ENCODE measurements around the gene STRIP2. TPM values are rescaled to one million over a fixed set of nuclear protein-coding genes. Genes with fewer than 3 reads are reported as not detected.

STRIP2 gene
- total RNA-seq, 3 donors from 2014 or later: under 0.01 to 1.9 (median 1.8) TPM

DNA sequence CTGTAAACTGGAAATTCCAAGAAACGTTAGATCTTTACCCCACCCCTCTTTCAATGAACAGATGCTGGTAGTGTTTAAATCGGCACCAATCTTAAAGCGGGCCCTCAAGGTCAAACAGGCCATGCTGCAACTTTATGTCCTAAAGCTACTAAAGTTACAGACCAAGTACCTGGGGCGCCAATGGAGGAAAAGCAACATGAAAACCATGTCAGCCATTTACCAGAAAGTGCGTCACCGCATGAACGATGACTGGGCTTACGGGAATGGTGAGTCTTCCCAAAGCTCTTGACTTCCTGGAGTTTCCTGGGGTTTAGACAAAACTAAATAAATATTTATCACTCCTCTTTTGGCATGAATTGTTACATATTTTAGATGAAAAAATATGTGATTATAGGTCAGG, 48.5 kb downstream of the STRIP2 start:
- no peaks in the 10 kb centered on the region for H3K4me1 ChIP-seq
- intact Hi-C loops (cut with DNase I; ENCODE audit: low total_unique reads): no loop called here
- H3K27me3 ChIP-seq: no peaks in the 10 kb centered on the region
- no peak overlapping the region for H3K27ac ChIP-seq
- no peak overlapping the region for H3K4me3 ChIP-seq
- DNase-seq (ENCODE audit: low spot score in 2 of 2): no peak
- TF ChIP-seq POLR2AphosphoS5 (IDR thresholded peaks at IDR 0.05): no peak
- TF ChIP-seq, protein P1, sequence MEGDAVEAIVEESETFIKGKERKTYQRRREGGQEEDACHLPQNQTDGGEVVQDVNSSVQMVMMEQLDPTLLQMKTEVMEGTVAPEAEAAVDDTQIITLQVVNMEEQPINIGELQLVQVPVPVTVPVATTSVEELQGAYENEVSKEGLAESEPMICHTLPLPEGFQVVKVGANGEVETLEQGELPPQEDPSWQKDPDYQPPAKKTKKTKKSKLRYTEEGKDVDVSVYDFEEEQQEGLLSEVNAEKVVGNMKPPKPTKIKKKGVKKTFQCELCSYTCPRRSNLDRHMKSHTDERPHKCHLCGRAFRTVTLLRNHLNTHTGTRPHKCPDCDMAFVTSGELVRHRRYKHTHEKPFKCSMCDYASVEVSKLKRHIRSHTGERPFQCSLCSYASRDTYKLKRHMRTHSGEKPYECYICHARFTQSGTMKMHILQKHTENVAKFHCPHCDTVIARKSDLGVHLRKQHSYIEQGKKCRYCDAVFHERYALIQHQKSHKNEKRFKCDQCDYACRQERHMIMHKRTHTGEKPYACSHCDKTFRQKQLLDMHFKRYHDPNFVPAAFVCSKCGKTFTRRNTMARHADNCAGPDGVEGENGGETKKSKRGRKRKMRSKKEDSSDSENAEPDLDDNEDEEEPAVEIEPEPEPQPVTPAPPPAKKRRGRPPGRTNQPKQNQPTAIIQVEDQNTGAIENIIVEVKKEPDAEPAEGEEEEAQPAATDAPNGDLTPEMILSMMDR (IDR thresholded peaks at IDR 0.05): no peak
- no peaks in the 10 kb centered on the region for H3K9me3 ChIP-seq
- H3K36me3 ChIP-seq: no peaks in the 10 kb centered on the region

DNA sequence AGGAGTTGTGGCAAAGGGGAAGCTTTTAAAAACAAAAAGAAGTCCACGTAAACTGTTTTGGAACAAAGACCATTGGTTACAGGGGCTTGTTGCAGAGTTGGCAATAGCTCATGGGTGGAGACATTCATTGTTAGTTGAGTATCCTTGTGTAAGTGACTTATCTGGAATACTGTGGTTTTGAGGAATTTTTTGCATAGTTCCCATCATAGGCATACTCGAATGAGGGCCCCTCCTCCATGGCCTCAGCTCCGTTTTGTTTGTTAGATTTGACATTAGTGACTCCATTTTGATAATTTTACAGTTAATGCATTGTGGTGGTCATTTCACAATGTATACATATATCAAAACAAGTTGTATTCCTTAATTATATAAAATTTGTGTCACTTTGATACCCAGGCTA, 55.3 kb downstream of the STRIP2 start:
- no peak overlapping the region for H3K4me3 ChIP-seq
- TF ChIP-seq, protein P1 (IDR thresholded peaks at IDR 0.05): no peak
- no peak for TF ChIP-seq POLR2AphosphoS5 (IDR thresholded peaks at IDR 0.05)
- no peak for TF ChIP-seq POLR2A (IDR thresholded peaks at IDR 0.05)
- H3K4me1 ChIP-seq: no peaks in the 10 kb centered on the region
- H3K27ac ChIP-seq: no peak overlapping the region
- H3K36me3 ChIP-seq: no peaks in the 10 kb centered on the region
- DNase-seq (ENCODE audit: low spot score in 2 of 2): no peak
- no peaks in the 10 kb centered on the region for H3K9me3 ChIP-seq
- H3K27me3 ChIP-seq: no peaks in the 10 kb centered on the region
- intact Hi-C loops (cut with DNase I; ENCODE audit: low total_unique reads): no loop called here

DNA sequence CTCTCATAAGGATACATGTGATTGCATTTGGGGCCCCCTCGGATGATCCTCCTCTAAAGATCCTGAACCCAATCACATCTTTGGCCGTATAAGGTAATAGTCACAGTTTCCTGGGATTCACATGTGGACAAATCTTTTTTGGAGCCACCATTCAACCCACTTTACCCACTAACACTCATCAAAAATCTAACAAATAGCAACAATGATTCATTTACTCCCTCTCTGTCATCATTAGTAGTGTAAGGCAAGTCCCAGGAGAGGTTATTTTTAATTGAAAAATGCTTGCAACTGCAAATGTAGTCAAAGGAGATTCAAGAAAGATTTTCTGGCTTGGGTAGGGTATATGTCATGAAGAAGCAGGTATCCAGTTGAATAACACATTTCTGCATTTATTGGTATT, 58.2 kb downstream of the STRIP2 start:
- intact Hi-C loops (cut with DNase I; ENCODE audit: low total_unique reads): no loop called here

DNA sequence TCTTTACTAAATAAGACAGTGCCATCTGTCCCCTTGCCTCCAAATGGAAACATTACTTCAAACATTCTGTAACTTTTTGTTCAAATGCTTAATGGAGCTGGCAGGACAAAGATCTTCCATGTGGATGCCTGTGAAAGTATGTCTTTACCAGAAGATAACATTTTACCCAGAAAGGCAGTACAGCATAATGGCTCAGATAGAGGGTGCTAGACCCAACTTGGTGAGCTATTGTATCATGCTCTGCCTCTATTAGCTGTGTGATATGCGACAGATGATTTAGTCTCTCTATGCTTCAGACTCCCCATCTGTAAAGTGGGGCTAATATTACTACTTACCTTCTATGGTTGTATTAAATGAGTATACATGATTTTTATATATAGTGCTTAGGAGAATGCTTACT, 59.3 kb downstream of the STRIP2 start:
- no peaks in the 10 kb centered on the region for H3K36me3 ChIP-seq
- no peak overlapping the region for H3K4me3 ChIP-seq
- TF ChIP-seq POLR2AphosphoS5 (IDR thresholded peaks at IDR 0.05) (no peak), POLR2A (IDR thresholded peaks at IDR 0.05) (no peak)
- TF ChIP-seq, protein P1 (IDR thresholded peaks at IDR 0.05): no peak
- no peaks in the 10 kb centered on the region for H3K4me1 ChIP-seq
- no peaks in the 10 kb centered on the region for H3K9me3 ChIP-seq
- no peak overlapping the region for H3K27ac ChIP-seq
- no peaks in the 10 kb centered on the region for H3K27me3 ChIP-seq
- DNase-seq (ENCODE audit: low spot score in 2 of 2): no peak
- intact Hi-C loops (cut with DNase I; ENCODE audit: low total_unique reads): no loop called here

More for the DNA sequence above, 58.2 kb downstream of the STRIP2 start:
- H3K36me3 ChIP-seq: no peaks in the 10 kb centered on the region
- no peak for DNase-seq (ENCODE audit: low spot score in 2 of 2)
- no peaks in the 10 kb centered on the region for H3K27me3 ChIP-seq
- no peaks in the 10 kb centered on the region for H3K9me3 ChIP-seq
- no peaks in the 10 kb centered on the region for H3K4me1 ChIP-seq
- no peak overlapping the region for H3K27ac ChIP-seq
- H3K4me3 ChIP-seq: no peak overlapping the region
- TF ChIP-seq, protein P1 (IDR thresholded peaks at IDR 0.05): no peak
- TF ChIP-seq POLR2AphosphoS5 (IDR thresholded peaks at IDR 0.05) (no peak), POLR2A (IDR thresholded peaks at IDR 0.05) (no peak)

DNA sequence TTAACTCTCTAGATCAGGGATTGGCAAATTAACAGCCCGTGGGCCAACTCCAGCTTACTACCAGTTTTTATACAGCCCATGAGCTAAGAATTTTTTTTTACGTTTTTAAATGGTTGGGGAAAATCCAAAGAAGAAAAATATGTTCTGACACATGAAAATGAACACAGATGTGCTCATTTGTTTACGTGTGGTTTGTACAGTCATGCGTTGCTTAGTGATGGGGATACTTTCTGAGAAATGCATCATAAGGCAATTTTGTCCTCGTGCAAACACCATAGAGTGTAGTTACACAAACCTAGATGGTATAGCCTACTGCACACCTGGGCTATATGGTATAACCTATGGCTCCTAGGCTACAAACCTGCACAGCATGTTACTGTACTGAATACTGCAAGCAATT, 59.8 kb downstream of the STRIP2 start:
- H3K27ac ChIP-seq: no peak overlapping the region
- no peaks in the 10 kb centered on the region for H3K9me3 ChIP-seq
- no peaks in the 10 kb centered on the region for H3K27me3 ChIP-seq
- no peaks in the 10 kb centered on the region for H3K4me1 ChIP-seq
- H3K36me3 ChIP-seq: no peaks in the 10 kb centered on the region
- DNase-seq (ENCODE audit: low spot score in 2 of 2): no peak
- H3K4me3 ChIP-seq: no peak overlapping the region
- TF ChIP-seq, protein P1 (IDR thresholded peaks at IDR 0.05): no peak
- TF ChIP-seq POLR2A (IDR thresholded peaks at IDR 0.05) (no peak), POLR2AphosphoS5 (IDR thresholded peaks at IDR 0.05) (no peak)
- intact Hi-C loops (cut with DNase I; ENCODE audit: low total_unique reads): no loop called here

Data from breast epithelium (tissue), 4 donors.